Lower leg skin (tissue), 3 donors: ENCODE results near the gene NRG3.

ENCODE experiments used
- CTCF ChIP-seq, 3 donors: fragments of 450-650 bp; IDR thresholded peaks; one replicate each; pipeline ENCODE4 v1.5.1; 2016; ENCODE audit warnings: antibody characterized with exemption in 3 of 3, mild to moderate bottlenecking in 3 of 3, moderate library complexity in 2 of 3
- POLR2A ChIP-seq, 2 donors: fragments of 450-650 bp; IDR thresholded peaks; one replicate each; pipeline ENCODE4 v1.6.1; 2016 to 2017; ENCODE audit warnings: antibody characterized with exemption in 2 of 2, mild to moderate bottlenecking in 1 of 2, moderate library complexity in 1 of 2

- TF ChIP-seq CTCF (IDR thresholded peaks at IDR 0.05) (no peak), POLR2A (IDR thresholded peaks at IDR 0.05) (no peak)
These were observed 999.7 kb downstream of the NRG3 start for GRCh38 chr10:82874671-82875070.
